GM15510 (cell line): Measurements from ENCODE around the gene ZYG11A.

Experiments
- POLR2A ChIP-seq: IDR thresholded peaks from 3 replicates; pipeline ENCODE4 v1.6.1; 2011; ENCODE audit warnings: borderline replicate concordance; ENCODE audit not compliant: insufficient read length; ENCODE audit errors: extremely low read depth

The ZYG11A gene

DNA sequence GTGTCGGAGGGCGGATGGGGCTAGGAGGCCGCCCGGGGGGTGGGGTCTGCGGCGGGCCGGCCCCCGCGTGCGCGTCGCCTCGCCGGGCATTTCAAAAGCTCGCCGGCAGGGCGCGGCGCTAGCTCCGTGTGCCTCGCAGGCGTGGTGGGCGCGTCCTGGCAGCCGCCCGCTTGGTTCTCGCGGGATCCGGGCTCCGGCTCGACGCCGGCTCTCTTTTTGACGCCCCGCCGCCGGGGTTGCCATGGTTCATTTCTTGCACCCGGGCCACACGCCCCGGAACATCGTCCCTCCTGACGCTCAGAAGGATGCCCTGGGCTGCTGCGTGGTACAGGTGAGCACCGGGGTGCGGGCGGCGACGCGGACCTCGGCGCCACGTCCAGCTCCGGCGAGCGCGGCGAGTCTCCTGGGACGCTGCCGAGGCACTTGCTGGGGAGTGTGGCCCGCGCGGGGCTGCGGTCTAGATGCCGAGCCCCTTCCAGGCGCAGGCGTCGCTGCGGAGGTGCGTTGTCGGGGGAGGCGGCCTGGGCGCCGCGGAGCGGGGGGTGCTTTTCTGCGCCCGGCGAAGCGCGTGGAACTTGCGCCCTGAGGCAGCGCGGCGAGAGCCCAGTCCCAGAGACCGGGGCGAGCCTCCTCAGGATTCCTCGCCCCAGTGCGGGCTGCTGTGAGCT is at the start of gene ZYG11A:
ZYG11A (plus strand) TSS at position 118 of the 668 bp plus-strand sequence; CDS start at position 242, 124 bp downstream.
- peak; percentile 67 for TF ChIP-seq POLR2A

DNA sequence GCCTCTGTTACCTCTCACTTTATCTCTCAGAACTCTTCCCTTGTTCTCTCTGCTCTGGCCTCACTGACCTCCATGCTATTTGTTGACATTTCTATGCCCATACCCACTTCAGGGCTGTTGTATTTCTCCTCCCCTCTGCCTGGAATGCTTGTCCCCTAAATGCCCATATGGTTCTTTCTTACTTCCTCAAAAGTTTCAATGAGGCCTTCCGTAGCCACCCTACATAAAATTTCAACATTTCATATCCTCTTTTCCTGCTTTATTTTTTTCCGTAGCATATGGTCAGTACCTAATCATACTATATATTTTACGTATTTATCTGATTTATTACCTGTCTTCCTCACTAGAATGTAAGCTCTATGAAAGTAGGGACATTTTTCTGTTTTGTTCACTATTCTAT is 47.1 kb upstream of the ZYG11A start:
- no peak for TF ChIP-seq POLR2A

DNA sequence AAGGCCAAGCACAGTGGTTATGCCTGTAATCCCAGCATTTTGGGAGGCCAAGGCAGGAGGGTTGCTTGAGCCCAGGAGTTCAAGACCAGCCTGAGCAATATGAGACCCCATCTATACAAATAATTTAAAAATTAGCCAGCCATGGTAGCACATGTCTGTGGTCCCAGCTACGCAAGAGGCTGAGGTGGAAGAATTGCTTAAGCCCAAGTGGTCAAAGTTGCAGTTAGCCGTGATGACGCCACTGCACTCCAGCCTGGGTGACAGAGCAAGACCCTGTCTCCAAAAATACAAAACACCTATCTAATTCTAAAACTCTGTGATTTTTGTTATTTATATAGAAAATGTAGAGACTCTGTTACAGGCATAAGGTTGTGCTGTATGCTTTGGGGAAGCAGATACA is 44.2 kb upstream of the ZYG11A start:
- no peak for TF ChIP-seq POLR2A

GRCh38 chr1:52801011-52801410 is 41.5 kb upstream of the ZYG11A start:
- no peak for TF ChIP-seq POLR2A

DNA sequence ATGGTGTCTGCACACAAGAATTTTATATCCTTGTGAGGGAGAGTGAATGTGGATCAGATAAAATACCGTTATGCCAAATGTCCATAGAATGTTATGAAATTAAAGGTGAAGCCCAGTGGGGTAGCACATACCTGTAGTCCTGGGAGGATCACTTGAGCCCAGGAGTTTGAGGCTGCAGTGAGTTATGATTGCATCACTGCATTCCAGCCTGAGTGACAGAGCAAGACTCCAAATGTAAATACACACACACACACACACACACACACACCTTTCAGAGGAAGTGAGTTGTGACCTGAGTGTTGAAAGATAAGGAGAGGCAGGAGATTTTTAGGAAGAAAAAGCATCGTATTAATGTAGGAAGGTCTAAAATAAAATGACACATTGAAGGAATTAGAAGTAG is 28.1 kb upstream of the ZYG11A start:
- no peak for TF ChIP-seq POLR2A

DNA sequence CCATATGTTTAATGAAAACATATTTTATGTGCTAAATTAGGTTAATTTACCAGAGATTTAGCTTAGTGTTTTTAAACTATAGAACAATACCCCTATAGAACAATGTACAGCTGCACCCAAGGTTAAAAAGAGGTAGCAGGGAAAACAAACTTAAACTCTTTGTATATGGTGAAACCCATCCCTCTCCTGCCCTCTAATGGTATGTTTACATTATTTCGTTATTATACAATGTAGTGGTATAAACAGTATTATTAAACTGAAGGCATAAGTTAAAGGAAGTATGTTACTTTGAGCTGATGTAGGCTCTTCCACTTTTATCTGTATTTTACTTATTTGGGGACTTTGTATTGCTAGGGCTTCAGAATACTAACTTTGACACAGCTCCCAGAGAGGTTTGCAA is 16.7 kb upstream of the ZYG11A start:
- no peak for TF ChIP-seq POLR2A

DNA sequence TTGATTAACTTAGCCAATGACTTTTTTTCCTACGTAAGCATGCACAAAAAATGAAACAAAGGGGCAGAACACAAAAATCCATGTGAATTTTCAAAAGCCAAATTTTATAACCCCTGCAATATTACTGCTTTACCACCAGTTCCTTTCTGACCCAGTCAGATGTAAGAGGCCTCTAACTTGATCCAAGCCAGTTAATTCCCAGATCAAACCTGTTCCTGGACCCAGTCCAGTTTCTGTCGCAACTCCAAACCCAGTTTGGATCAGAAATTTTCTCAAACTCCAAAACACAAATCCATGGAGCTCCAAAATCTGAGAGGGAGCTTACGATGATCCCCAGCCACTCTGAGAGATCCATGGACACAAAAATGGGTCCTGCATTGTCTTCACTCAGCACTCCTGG is 7.8 kb upstream of the ZYG11A start:
- no peak for TF ChIP-seq POLR2A

DNA sequence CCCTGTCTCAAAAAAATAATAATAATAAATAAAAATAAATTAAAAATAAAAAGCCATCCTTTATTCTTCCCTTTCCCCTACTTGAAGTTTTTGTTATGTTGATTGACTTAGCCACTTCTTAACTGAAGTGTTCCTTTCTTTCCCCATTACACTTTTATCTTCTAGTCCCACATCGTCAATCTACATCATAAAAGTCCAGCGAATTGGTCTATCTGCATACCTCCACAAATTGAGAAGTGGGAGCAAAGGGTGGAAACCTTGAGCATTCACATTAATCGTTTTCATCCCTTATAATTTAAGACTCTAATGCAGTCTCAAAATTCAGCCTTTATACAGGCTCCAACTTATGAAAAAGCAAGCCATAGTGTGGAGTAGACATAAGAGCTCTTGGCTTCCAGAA is 6.5 kb upstream of the ZYG11A start:
- no peak for TF ChIP-seq POLR2A

DNA sequence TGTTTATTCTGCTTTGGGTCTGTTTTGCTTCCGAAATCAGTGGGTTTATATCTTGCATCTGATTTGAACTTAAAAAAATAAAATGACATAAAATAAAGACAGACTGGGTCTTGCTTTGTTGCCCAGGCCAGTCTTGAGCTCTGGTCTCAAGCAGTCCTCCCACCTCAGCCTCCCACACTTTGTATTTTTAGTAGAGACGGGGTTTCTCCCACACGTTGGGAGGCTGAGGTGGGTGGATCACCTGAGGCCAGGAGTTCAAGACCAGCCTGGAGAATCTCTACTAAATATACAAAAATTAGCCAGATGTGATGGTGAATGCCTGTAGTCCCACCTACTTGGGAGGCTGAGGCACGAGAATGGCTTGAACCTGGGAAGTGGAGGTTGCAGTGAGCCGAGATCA is 5.9 kb downstream of the ZYG11A start:
- no peak for TF ChIP-seq POLR2A

DNA sequence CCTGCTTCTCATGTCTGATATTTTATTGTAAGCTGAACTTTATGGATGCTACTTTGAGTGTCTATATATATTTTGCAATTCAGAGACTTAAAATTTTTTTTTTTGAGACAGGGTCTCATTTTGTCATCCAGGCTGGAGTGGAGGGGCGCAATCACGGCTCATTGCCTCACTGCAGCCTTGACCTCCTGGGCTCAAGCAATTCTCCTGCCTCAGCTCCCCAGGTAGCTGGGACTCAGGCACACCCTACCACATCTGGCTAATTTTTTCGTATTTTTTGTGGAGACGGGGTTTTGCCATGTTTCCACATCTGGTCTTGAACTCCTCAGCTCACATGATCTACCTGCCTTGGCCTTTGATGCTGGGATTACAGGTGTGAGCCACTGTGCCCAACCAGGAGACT is 8.4 kb downstream of the ZYG11A start:
- no peak for TF ChIP-seq POLR2A

GRCh38 chr1:52852854-52853253 is 10.3 kb downstream of the ZYG11A start:
- TF ChIP-seq POLR2A = no peak

DNA sequence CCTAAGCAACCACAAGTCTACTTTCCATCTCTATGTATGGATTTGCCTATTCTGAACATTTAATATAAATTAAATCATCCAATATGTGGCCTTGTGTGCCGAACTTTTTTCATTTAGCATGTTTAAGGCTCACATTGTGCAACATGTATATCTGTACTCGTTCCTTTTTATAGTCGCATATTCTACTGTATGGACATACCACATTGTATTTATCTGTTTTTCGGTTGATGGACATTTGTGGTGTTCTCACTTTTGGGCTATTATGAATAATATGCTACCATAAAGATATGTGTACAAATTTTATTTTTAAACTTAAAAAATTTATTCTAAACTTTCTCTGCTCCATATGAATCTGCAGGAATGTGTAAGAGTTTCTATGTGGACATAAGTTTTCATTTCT is 13.0 kb downstream of the ZYG11A start:
- TF ChIP-seq POLR2A = no peak

DNA sequence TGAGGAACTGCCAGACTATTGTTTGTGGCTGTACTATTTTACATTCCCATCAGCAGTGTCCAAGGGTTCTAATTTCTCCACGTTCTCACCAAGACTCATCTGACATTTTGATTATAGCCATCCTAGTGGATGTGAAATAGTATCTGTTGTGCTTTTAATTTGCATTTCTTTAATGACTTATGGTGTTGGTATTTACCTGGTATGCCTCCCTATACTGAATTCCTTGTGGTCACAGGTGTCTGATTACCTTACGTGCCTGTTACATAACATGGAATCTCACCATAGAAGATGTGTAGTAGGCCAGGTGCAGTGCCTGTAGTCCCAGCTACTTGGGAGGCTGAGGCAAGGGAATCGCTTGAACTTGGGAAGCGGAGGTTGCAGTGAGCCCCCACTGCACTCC is 13.5 kb downstream of the ZYG11A start:
- no peak for TF ChIP-seq POLR2A

DNA sequence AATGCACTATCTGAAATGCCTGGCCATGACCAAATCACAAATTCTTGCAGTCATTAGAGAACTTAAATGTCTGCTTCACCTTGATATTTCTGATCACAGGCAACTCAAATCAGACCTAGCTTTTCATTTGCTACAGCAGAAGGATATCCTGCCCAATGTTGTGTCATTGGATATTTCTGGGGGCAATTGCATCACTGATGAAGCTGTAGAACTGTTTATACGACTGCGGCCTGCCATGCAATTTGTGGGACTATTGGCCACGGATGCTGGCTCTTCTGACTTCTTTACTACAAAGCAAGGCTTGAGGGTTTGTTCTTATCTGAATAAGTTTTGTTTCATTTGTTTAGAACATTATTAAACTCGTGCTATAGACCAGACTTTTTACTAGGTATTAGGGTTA is 14.9 kb downstream of the ZYG11A start:
- TF ChIP-seq POLR2A = no peak

GRCh38 chr1:52862666-52863458 is 20.3 kb downstream of the ZYG11A start:
- TF ChIP-seq POLR2A = no peak
